ENCODE data around the gene ARMS2.

DNA sequence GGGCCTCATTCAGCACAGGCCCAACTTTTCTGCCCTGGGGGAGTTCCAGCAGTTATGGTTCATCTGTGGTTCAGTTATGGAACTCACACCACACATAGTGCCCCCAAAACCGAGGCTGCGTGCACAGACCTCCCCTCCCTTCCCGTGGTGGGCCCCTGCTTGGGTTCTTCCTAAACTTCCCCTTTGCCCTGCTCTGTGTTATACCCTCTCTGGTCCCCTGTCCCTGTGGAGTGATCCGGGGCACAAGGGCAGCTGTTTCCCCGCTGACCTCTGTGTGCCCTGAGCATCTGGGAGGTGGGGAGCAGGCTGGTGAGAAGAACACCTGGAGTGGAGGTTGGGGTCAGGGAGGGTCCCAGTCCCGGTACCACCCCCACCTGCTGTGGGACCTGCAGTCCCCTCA, 46.3 kb downstream of the ARMS2 start:
- TF ChIP-seq, protein P1, sequence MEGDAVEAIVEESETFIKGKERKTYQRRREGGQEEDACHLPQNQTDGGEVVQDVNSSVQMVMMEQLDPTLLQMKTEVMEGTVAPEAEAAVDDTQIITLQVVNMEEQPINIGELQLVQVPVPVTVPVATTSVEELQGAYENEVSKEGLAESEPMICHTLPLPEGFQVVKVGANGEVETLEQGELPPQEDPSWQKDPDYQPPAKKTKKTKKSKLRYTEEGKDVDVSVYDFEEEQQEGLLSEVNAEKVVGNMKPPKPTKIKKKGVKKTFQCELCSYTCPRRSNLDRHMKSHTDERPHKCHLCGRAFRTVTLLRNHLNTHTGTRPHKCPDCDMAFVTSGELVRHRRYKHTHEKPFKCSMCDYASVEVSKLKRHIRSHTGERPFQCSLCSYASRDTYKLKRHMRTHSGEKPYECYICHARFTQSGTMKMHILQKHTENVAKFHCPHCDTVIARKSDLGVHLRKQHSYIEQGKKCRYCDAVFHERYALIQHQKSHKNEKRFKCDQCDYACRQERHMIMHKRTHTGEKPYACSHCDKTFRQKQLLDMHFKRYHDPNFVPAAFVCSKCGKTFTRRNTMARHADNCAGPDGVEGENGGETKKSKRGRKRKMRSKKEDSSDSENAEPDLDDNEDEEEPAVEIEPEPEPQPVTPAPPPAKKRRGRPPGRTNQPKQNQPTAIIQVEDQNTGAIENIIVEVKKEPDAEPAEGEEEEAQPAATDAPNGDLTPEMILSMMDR (IDR thresholded peaks at IDR 0.05), result no peak
- TF ChIP-seq EP300 (IDR thresholded peaks at IDR 0.05), result no peak
- no peak for TF ChIP-seq POLR2A (IDR thresholded peaks at IDR 0.05)

Data from ovary (tissue), 3 donors.